H1 (cell line): ENCODE measurements around the gene MIF. TPM values are rescaled to one million over a fixed set of nuclear protein-coding genes. Genes with fewer than 3 reads are reported as not detected.
A peak's percentile ranks its signal among the peaks of the same experiment; 100 is the strongest.

Source experiments
- CBX5 ChIP-seq: fragments of 300-800, 300-1000 bp; sonication (generic); IDR thresholded peaks from 2 replicates; pipeline ENCODE4 v1.7.1; 2016; ENCODE audit warnings: antibody characterized with exemption, low read length, low read depth
- KDM5A ChIP-seq: fragments of 200-600 bp; IDR thresholded peaks from 2 replicates; pipeline ENCODE4 v1.7.1; 2012; ENCODE audit warnings: mild to moderate bottlenecking, low read length, inconsistent platforms, mixed read lengths
- NRF1 ChIP-seq: IDR thresholded peaks from 2 replicates; pipeline ENCODE4 v1.6.1; 2011; ENCODE audit warnings: mild to moderate bottlenecking, low read depth, low read length, improper control_type of control experiment
- SAP30 ChIP-seq: fragments of 300-600 bp; sonication (generic); IDR thresholded peaks from 2 replicates; pipeline ENCODE4 v1.7.1; 2012; ENCODE audit warnings: low read length, moderate library complexity, mild to moderate bottlenecking, inconsistent platforms; ENCODE audit not compliant: insufficient read depth, insufficient replicate concordance
- SP4 ChIP-seq: IDR thresholded peaks from 2 replicates; pipeline ENCODE4 v1.6.1; 2012; ENCODE audit warnings: low read length, inconsistent platforms
- TAF7 ChIP-seq: optimal IDR thresholded peaks from 2 replicates; pipeline ENCODE3; 2011; ENCODE audit warnings: low read depth, mild to moderate bottlenecking, inconsistent platforms, low read length, moderate library complexity, borderline replicate concordance
- polyA plus RNA-seq, 7 experiments: library from polyadenylated mRNA; depleted of rRNA in 3 of 7; stranded (reverse) in 5 of 7; unstranded in 2 of 7; fragments of >200 nt in 5 of 7; fragments of 200-250 nt in 2 of 7; gene quantifications; 1 replicate in 5 of 7; 2 replicates in 1 of 7; 4 replicates in 1 of 7; pipeline versions ENCODE4 v1.2.1 to v1.2.3, GENCODE V29; 2011 to 2013; ENCODE audit warnings: missing spikeins in 2 of 7, mixed read lengths in 2 of 7
- total RNA-seq: library from RNA; stranded (reverse); fragmentation: NEBNext Ultra II Directional; extraction: Animal tissue kit (Norgen Biotek cat#: 25700); gene quantifications from 2 replicates; pipeline ENCODE4 v1.2.1, GENCODE V29; 2021
- TF ChIP-seq, protein P1 (sequence below): IDR thresholded peaks from 2 replicates; pipeline ENCODE4 v1.6.1; 2012; ENCODE audit warnings: inconsistent platforms
- TF ChIP-seq, protein P2 (sequence below): fragments of 300-600 bp; sonication (generic); IDR thresholded peaks from 2 replicates; pipeline ENCODE4 v1.7.1; 2012; ENCODE audit warnings: low read length, moderate library complexity, mild to moderate bottlenecking, inconsistent platforms; ENCODE audit not compliant: insufficient replicate concordance

Gene MIF
- total and polyA plus RNA-seq, 2 of the 8 experiments (the other 6 are each of a cell fraction or from before 2014, with no cell fraction given), result 1,082 to 1,870 TPM

DNA sequence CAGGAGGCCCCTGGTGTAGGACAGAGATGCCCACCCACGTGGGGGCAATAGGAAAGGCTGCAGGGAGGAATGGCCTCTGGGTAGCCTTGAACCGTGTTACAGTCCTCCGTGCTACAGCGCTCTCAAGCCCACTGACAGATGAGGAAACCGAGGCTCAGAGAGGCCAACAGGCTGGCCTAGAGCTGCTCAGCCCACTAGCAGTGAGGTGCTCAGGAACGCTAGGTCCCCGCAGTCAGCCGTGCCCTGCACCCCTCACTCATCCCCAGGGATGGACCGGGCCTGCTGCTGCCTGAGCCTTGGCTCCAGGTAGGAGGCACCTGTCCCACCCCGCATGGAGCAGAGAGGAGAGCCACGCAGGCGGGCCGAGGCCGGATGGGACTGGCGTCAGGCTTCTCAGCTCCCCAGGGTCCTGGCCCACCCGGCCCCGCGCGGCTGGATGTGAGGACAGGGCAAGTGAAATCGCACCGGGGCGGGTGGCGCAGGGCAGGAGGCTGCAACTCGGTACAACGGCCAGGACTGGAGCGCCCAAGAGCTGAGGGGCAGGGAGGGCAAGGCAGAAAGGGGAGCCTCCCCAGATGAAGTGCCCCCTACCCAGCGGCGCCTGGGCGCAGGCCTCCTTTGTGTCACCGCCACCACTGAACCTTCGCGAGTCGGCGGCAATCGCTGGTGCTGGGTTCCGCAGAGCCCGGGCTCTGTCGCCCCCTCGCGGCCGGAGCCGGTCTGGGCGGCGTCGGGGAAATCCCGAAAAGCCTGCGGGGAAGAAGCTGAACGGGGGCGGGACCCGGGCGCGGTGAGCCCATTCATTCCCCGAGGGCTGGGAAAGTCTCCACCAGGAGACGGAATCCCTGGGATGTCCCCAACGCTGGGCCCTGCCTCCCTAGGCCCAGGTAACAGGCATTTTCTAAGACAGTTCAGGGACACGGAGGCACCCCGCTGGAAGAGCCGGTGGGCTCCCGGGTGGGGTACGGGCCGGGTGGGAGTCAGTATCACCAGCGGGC, 44.9 kb upstream of the MIF start (continued):
- TF ChIP-seq TAF7, result peak; percentile 42
- TF ChIP-seq, protein P1, sequence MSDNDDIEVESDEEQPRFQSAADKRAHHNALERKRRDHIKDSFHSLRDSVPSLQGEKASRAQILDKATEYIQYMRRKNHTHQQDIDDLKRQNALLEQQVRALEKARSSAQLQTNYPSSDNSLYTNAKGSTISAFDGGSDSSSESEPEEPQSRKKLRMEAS, result peak; percentile 53; the same call in 1 of the 2 replicates
- no peak for TF ChIP-seq NRF1
- TF ChIP-seq SP4, result no peak
- no peak for TF ChIP-seq SAP30
- TF ChIP-seq, protein P2, sequence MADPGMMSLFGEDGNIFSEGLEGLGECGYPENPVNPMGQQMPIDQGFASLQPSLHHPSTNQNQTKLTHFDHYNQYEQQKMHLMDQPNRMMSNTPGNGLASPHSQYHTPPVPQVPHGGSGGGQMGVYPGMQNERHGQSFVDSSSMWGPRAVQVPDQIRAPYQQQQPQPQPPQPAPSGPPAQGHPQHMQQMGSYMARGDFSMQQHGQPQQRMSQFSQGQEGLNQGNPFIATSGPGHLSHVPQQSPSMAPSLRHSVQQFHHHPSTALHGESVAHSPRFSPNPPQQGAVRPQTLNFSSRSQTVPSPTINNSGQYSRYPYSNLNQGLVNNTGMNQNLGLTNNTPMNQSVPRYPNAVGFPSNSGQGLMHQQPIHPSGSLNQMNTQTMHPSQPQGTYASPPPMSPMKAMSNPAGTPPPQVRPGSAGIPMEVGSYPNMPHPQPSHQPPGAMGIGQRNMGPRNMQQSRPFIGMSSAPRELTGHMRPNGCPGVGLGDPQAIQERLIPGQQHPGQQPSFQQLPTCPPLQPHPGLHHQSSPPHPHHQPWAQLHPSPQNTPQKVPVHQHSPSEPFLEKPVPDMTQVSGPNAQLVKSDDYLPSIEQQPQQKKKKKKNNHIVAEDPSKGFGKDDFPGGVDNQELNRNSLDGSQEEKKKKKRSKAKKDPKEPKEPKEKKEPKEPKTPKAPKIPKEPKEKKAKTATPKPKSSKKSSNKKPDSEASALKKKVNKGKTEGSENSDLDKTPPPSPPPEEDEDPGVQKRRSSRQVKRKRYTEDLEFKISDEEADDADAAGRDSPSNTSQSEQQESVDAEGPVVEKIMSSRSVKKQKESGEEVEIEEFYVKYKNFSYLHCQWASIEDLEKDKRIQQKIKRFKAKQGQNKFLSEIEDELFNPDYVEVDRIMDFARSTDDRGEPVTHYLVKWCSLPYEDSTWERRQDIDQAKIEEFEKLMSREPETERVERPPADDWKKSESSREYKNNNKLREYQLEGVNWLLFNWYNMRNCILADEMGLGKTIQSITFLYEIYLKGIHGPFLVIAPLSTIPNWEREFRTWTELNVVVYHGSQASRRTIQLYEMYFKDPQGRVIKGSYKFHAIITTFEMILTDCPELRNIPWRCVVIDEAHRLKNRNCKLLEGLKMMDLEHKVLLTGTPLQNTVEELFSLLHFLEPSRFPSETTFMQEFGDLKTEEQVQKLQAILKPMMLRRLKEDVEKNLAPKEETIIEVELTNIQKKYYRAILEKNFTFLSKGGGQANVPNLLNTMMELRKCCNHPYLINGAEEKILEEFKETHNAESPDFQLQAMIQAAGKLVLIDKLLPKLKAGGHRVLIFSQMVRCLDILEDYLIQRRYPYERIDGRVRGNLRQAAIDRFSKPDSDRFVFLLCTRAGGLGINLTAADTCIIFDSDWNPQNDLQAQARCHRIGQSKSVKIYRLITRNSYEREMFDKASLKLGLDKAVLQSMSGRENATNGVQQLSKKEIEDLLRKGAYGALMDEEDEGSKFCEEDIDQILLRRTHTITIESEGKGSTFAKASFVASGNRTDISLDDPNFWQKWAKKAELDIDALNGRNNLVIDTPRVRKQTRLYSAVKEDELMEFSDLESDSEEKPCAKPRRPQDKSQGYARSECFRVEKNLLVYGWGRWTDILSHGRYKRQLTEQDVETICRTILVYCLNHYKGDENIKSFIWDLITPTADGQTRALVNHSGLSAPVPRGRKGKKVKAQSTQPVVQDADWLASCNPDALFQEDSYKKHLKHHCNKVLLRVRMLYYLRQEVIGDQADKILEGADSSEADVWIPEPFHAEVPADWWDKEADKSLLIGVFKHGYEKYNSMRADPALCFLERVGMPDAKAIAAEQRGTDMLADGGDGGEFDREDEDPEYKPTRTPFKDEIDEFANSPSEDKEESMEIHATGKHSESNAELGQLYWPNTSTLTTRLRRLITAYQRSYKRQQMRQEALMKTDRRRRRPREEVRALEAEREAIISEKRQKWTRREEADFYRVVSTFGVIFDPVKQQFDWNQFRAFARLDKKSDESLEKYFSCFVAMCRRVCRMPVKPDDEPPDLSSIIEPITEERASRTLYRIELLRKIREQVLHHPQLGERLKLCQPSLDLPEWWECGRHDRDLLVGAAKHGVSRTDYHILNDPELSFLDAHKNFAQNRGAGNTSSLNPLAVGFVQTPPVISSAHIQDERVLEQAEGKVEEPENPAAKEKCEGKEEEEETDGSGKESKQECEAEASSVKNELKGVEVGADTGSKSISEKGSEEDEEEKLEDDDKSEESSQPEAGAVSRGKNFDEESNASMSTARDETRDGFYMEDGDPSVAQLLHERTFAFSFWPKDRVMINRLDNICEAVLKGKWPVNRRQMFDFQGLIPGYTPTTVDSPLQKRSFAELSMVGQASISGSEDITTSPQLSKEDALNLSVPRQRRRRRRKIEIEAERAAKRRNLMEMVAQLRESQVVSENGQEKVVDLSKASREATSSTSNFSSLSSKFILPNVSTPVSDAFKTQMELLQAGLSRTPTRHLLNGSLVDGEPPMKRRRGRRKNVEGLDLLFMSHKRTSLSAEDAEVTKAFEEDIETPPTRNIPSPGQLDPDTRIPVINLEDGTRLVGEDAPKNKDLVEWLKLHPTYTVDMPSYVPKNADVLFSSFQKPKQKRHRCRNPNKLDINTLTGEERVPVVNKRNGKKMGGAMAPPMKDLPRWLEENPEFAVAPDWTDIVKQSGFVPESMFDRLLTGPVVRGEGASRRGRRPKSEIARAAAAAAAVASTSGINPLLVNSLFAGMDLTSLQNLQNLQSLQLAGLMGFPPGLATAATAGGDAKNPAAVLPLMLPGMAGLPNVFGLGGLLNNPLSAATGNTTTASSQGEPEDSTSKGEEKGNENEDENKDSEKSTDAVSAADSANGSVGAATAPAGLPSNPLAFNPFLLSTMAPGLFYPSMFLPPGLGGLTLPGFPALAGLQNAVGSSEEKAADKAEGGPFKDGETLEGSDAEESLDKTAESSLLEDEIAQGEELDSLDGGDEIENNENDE, result no peak
- TF ChIP-seq KDM5A, result no peak
- TF ChIP-seq CBX5, result no peak
